ENCODE measurements around the gene ARMC9.

GRCh38 chr2:231367178-231367577 lies 168.7 kb downstream of the ARMC9 start:
- TF ChIP-seq ISL1 (CRISPR knock-in tag; IDR thresholded peaks at IDR 0.05) (no peak), ZFP3 (CRISPR knock-in tag; IDR thresholded peaks at IDR 0.05) (no peak), PATZ1 (CRISPR knock-in tag; IDR thresholded peaks at IDR 0.05; ENCODE audit: borderline replicate concordance) (no peak), CSDC2 (CRISPR knock-in tag; IDR thresholded peaks at IDR 0.05) (no peak), POU6F1 (CRISPR knock-in tag; IDR thresholded peaks at IDR 0.05; ENCODE audit: borderline replicate concordance, low read depth) (no peak), ZNF8 (CRISPR knock-in tag; IDR thresholded peaks at IDR 0.05) (no peak), CREB5 (CRISPR knock-in tag; IDR thresholded peaks at IDR 0.05; ENCODE audit: low read depth) (no peak), OSR1 (CRISPR knock-in tag; IDR thresholded peaks at IDR 0.05) (no peak), ZFP30 (CRISPR knock-in tag; IDR thresholded peaks at IDR 0.05) (no peak)
